Gastroesophageal sphincter (tissue), 3 donors: ENCODE measurements around the gene DLGAP4.

Source experiments
- POLR2A ChIP-seq, 2 donors: fragments of 450-650 bp; IDR thresholded peaks; one replicate each; pipeline ENCODE4 v1.6.1; 2017; ENCODE audit warnings: antibody characterized with exemption in 2 of 2, mild to moderate bottlenecking in 2 of 2, moderate library complexity in 1 of 2
- TF ChIP-seq, protein P1 (sequence below), 4 experiments: fragments of 200-600 bp in 2 of 4; fragments of 450-650 bp in 2 of 4; sonication (generic) in 1 of 4; IDR thresholded peaks; one replicate each; pipeline ENCODE4 v1.5.1; 2017 to 2019; ENCODE audit warnings: antibody characterized with exemption in 4 of 4, mild to moderate bottlenecking in 2 of 4, moderate library complexity in 2 of 4

- no peak for TF ChIP-seq POLR2A (IDR thresholded peaks at IDR 0.05)
- TF ChIP-seq, protein P1, sequence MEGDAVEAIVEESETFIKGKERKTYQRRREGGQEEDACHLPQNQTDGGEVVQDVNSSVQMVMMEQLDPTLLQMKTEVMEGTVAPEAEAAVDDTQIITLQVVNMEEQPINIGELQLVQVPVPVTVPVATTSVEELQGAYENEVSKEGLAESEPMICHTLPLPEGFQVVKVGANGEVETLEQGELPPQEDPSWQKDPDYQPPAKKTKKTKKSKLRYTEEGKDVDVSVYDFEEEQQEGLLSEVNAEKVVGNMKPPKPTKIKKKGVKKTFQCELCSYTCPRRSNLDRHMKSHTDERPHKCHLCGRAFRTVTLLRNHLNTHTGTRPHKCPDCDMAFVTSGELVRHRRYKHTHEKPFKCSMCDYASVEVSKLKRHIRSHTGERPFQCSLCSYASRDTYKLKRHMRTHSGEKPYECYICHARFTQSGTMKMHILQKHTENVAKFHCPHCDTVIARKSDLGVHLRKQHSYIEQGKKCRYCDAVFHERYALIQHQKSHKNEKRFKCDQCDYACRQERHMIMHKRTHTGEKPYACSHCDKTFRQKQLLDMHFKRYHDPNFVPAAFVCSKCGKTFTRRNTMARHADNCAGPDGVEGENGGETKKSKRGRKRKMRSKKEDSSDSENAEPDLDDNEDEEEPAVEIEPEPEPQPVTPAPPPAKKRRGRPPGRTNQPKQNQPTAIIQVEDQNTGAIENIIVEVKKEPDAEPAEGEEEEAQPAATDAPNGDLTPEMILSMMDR (IDR thresholded peaks at IDR 0.05) = no peak
Measured at GRCh38 chr20:36264426-36265246, 41.5 kb upstream of the DLGAP4 start.
